H9 (cell line): ENCODE data around the gene METTL26. TPM values are rescaled to one million over a fixed set of nuclear protein-coding genes. Genes with fewer than 3 reads are reported as not detected.
A peak's percentile ranks its signal among the peaks of the same experiment; 100 is the strongest.

Experiments used
- DNase-seq: peaks from one replicate; pipeline ENCODE4 v3.0.0-alpha.2; 2017
- H2AFZ ChIP-seq: one replicate; pipeline ENCODE4 v1.6.1; 2013; ENCODE audit warnings: mild to moderate bottlenecking, low read length, control low read depth, moderate library complexity
- H2AK5ac ChIP-seq: 2 replicates; pipeline ENCODE4 v1.6.1; 2013; ENCODE audit warnings: low read length, control low read depth, mixed read lengths; ENCODE audit not compliant: insufficient read length
- H2BK120ac ChIP-seq: one replicate; pipeline ENCODE4 v1.6.1; 2013; ENCODE audit warnings: low read depth, mild to moderate bottlenecking, low read length, control low read depth, inconsistent platforms; ENCODE audit not compliant: poor library complexity, severe bottlenecking
- H2BK12ac ChIP-seq: 2 replicates; pipeline ENCODE4 v1.6.1; 2013; ENCODE audit warnings: low read length, control low read depth, mixed read lengths, low read depth; ENCODE audit not compliant: insufficient read length
- H2BK15ac ChIP-seq: 2 replicates; pipeline ENCODE4 v1.6.1; 2013; ENCODE audit warnings: low read depth, low read length, control low read depth
- H2BK20ac ChIP-seq: one replicate; pipeline ENCODE4 v1.6.1; 2013; ENCODE audit warnings: low read depth, mild to moderate bottlenecking, low read length, control low read depth, inconsistent platforms; ENCODE audit not compliant: poor library complexity, severe bottlenecking
- H2BK5ac ChIP-seq: 2 replicates; pipeline ENCODE4 v1.6.1; 2013; ENCODE audit warnings: low read length, control low read depth, mixed read lengths; ENCODE audit not compliant: insufficient read length
- H3K14ac ChIP-seq: 2 replicates; pipeline ENCODE4 v1.6.1; 2013; ENCODE audit warnings: low read length, control low read depth; ENCODE audit not compliant: insufficient read depth
- H3K18ac ChIP-seq: 2 replicates; pipeline ENCODE4 v1.6.1; 2013; ENCODE audit warnings: low read depth, mild to moderate bottlenecking, mixed read lengths, low read length, control low read depth; ENCODE audit not compliant: insufficient read length
- H3K23ac ChIP-seq: 2 replicates; pipeline ENCODE4 v1.6.1; 2013; ENCODE audit warnings: low read length, control low read depth, mixed read lengths, low read depth; ENCODE audit not compliant: insufficient read length
- H3K23me2 ChIP-seq: 2 replicates; pipeline ENCODE4 v1.6.1; 2013; ENCODE audit warnings: low read depth, mild to moderate bottlenecking, mixed read lengths, low read length, control low read depth; ENCODE audit not compliant: insufficient read length, poor library complexity, severe bottlenecking
- H3K27ac ChIP-seq: 2 replicates; pipeline ENCODE4 v1.5.1; 2013; ENCODE audit warnings: low read length, control low read depth, mixed read lengths, low read depth; ENCODE audit not compliant: insufficient read length
- H3K27me3 ChIP-seq: 2 replicates; pipeline ENCODE4 v1.6.1; 2013; ENCODE audit warnings: low read length, control low read depth, inconsistent platforms; ENCODE audit not compliant: insufficient read depth
- H3K4ac ChIP-seq: 2 replicates; pipeline ENCODE4 v1.6.1; 2013; ENCODE audit warnings: low read depth, mild to moderate bottlenecking, control low read depth, inconsistent platforms, low read length, moderate library complexity
- H3K4me1 ChIP-seq: 2 replicates; pipeline ENCODE4 v1.6.1; 2013; ENCODE audit warnings: low read length, control low read depth, inconsistent platforms; ENCODE audit not compliant: insufficient read depth
- H3K4me2 ChIP-seq: 2 replicates; pipeline ENCODE4 v1.6.1; 2013; ENCODE audit warnings: low read length, control low read depth, mixed read lengths; ENCODE audit not compliant: insufficient read length, insufficient read depth
- H3K56ac ChIP-seq: 2 replicates; pipeline ENCODE4 v1.6.1; 2013; ENCODE audit warnings: low read depth, mild to moderate bottlenecking, mixed read lengths, low read length, control low read depth; ENCODE audit not compliant: insufficient read length
- H3K79me1 ChIP-seq: 2 replicates; pipeline ENCODE4 v1.6.1; 2013; ENCODE audit warnings: low read depth, mild to moderate bottlenecking, moderate library complexity, low read length, control low read depth, inconsistent platforms; ENCODE audit not compliant: insufficient read depth, poor library complexity, severe bottlenecking
- H3K79me2 ChIP-seq: 2 replicates; pipeline ENCODE4 v1.6.1; 2013; ENCODE audit warnings: low read length, control low read depth, inconsistent platforms; ENCODE audit not compliant: insufficient read depth
- H3K9ac ChIP-seq: 2 replicates; pipeline ENCODE4 v1.6.1; 2013; ENCODE audit warnings: low read length, control low read depth, mixed read lengths; ENCODE audit not compliant: insufficient read length; ENCODE audit errors: extremely low read depth
- H3K9me3 ChIP-seq: one replicate; pipeline ENCODE4 v1.6.1; 2013; ENCODE audit warnings: low read depth, low read length, inconsistent platforms; ENCODE audit not compliant: control insufficient read depth
- H3T11ph ChIP-seq: one replicate; pipeline ENCODE4 v1.6.1; 2013; ENCODE audit warnings: mild to moderate bottlenecking, low read length, control low read depth, inconsistent platforms
- H4K20me1 ChIP-seq: one replicate; pipeline ENCODE4 v1.6.1; 2013; ENCODE audit not compliant: control insufficient read depth, insufficient read length, insufficient read depth
- H4K5ac ChIP-seq: 2 replicates; pipeline ENCODE4 v1.6.1; 2013; ENCODE audit warnings: low read depth, mild to moderate bottlenecking, mixed read lengths, low read length, control low read depth; ENCODE audit not compliant: insufficient read length
- H4K8ac ChIP-seq: replicated peaks from 2 replicates; pipeline ENCODE4 v1.6.1; 2013; ENCODE audit warnings: low read length, control low read depth, mixed read lengths, low read depth; ENCODE audit not compliant: insufficient read length
- H4K91ac ChIP-seq: 2 replicates; pipeline ENCODE4 v1.6.1; 2013; ENCODE audit warnings: low read depth, mild to moderate bottlenecking, moderate library complexity, mixed read lengths, low read length, control low read depth; ENCODE audit not compliant: insufficient read length
- H3K27ac Mint-ChIP-seq, 3 experiments: 2 replicates in 2 of 3; 3 replicates in 1 of 3; pipeline ENCODE4 v1.8.0; 2020 to 2021; ENCODE audit warnings: mixed read lengths in 3 of 3, mild to moderate bottlenecking in 1 of 3, moderate library complexity in 1 of 3
- H3K27me3 Mint-ChIP-seq: 2 replicates; pipeline ENCODE4 v1.8.0; 2021; ENCODE audit warnings: low read depth, mild to moderate bottlenecking, moderate library complexity, mixed read lengths
- H3K36me3 Mint-ChIP-seq, 3 experiments: 2 replicates in 2 of 3; 3 replicates in 1 of 3; pipeline ENCODE4 v1.8.0; 2020 to 2021; ENCODE audit warnings: low read depth in 3 of 3, mixed read lengths in 3 of 3; ENCODE audit not compliant: insufficient read depth in 1 of 3
- H3K4me1 Mint-ChIP-seq, 2 experiments: 2 replicates each; pipeline ENCODE4 v1.8.0; 2020; ENCODE audit warnings: mixed read lengths in 2 of 2
- H3K4me3 Mint-ChIP-seq, 2 experiments: 2 replicates in 1 of 2; 3 replicates in 1 of 2; pipeline ENCODE4 v1.8.0; 2020 to 2021; ENCODE audit warnings: mild to moderate bottlenecking in 2 of 2, mixed read lengths in 2 of 2, moderate library complexity in 1 of 2
- H3K9me3 Mint-ChIP-seq, 2 experiments: 2 replicates in 1 of 2; 3 replicates in 1 of 2; pipeline ENCODE4 v1.8.0; 2020; ENCODE audit warnings: mild to moderate bottlenecking in 2 of 2, mixed read lengths in 2 of 2, moderate library complexity in 1 of 2
- WGBS: extraction: QIAGEN DNeasy Blood & Tissue Kit; methylation state at CpG from one replicate; pipeline ENCODE4 v1.1.7; 2013; ENCODE audit warnings: missing lambda C conversion rate, low lambda C conversion rate, mixed read lengths; ENCODE audit not compliant: insufficient read length; ENCODE audit errors: extremely low coverage; 5-methylcytosine and 5-hydroxymethylcytosine counted together
- total RNA-seq: library from RNA; stranded (reverse); gene quantifications from 2 replicates; pipeline ENCODE4 v1.2.1, GENCODE V29; 2021
- TF ChIP-seq, protein P1 (sequence below): fragments of 200-600 bp; sonication (generic); conservative IDR thresholded peaks from 3 replicates; pipeline ENCODE4 v1.8.0; 2021; ENCODE audit warnings: antibody characterized with exemption, mild to moderate bottlenecking

The METTL26 gene
- total RNA-seq, 1 experiment from 2014 or later, result 108 TPM

GRCh38 chr16:628321-629061 lies 7.6 kb downstream of the METTL26 start:
- no peaks in the 10 kb centered on the region for H3K27me3 ChIP-seq
- peaks cover 8% of the 10 kb centered on the region for H3K23me2 ChIP-seq
- H3K18ac ChIP-seq, result no peak overlapping the region
- H3K36me3 Mint-ChIP-seq, result peaks cover 0 to 10% (median 0%) of the 10 kb centered on the region in 3 experiments; a peak in 3 of 7 replicates
- no CpG with 5 or more reads among the region's 33 CpGs for WGBS
- no peak overlapping the region for H2BK12ac ChIP-seq
- peak overlapping the region in 1 of 3 experiments; percentile 57; a peak in 1 of 7 replicates for H3K27ac Mint-ChIP-seq
- H2AK5ac ChIP-seq, result no peak overlapping the region
- no peak overlapping the region for H3K27ac ChIP-seq
- no peak overlapping the region for H3K56ac ChIP-seq
- H4K8ac ChIP-seq, result no peak overlapping the region
- no peaks in the 10 kb centered on the region for H3K79me2 ChIP-seq
- H3K27me3 Mint-ChIP-seq, result no peaks in the 10 kb centered on the region
- no peaks in the 10 kb centered on the region for H4K20me1 ChIP-seq
- H3K9ac ChIP-seq, result no peak overlapping the region
- no peak overlapping the region for H3T11ph ChIP-seq
- DNase-seq, result peak; percentile 29
- no peaks in the 10 kb centered on the region for H3K9me3 ChIP-seq
- no peak overlapping the region for H2AFZ ChIP-seq
- no peak overlapping the region for H2BK20ac ChIP-seq
- TF ChIP-seq, protein P1, sequence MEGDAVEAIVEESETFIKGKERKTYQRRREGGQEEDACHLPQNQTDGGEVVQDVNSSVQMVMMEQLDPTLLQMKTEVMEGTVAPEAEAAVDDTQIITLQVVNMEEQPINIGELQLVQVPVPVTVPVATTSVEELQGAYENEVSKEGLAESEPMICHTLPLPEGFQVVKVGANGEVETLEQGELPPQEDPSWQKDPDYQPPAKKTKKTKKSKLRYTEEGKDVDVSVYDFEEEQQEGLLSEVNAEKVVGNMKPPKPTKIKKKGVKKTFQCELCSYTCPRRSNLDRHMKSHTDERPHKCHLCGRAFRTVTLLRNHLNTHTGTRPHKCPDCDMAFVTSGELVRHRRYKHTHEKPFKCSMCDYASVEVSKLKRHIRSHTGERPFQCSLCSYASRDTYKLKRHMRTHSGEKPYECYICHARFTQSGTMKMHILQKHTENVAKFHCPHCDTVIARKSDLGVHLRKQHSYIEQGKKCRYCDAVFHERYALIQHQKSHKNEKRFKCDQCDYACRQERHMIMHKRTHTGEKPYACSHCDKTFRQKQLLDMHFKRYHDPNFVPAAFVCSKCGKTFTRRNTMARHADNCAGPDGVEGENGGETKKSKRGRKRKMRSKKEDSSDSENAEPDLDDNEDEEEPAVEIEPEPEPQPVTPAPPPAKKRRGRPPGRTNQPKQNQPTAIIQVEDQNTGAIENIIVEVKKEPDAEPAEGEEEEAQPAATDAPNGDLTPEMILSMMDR, result no peak
- no peak overlapping the region for H3K14ac ChIP-seq
- H3K79me1 ChIP-seq, result no peaks in the 10 kb centered on the region
- H3K4ac ChIP-seq, result no peak overlapping the region
- no peaks in the 10 kb centered on the region; the same call in 1 of the 2 replicates for H3K4me1 ChIP-seq
- no peak overlapping the region for H3K23ac ChIP-seq
- no peak overlapping the region for H3K4me3 Mint-ChIP-seq
- H3K9me3 Mint-ChIP-seq, result no peaks in the 10 kb centered on the region
- peaks cover 6 to 39% of the 10 kb centered on the region in 2 experiments; a peak in 3 of 4 replicates for H3K4me1 Mint-ChIP-seq
- no peak overlapping the region for H2BK15ac ChIP-seq
- no peak overlapping the region for H4K5ac ChIP-seq
- no peak overlapping the region for H3K4me2 ChIP-seq
- H2BK120ac ChIP-seq, result no peak overlapping the region
- H2BK5ac ChIP-seq, result no peak overlapping the region
- H4K91ac ChIP-seq, result no peak overlapping the region
